ENCODE measurements around the gene ADGRE2.
"Not testable (repeated sequence)": the region's sequence is repeated elsewhere in the genome, so short reads cannot be mapped to it uniquely, and the experiment has no call there.

ADGRE2 gene

DNA sequence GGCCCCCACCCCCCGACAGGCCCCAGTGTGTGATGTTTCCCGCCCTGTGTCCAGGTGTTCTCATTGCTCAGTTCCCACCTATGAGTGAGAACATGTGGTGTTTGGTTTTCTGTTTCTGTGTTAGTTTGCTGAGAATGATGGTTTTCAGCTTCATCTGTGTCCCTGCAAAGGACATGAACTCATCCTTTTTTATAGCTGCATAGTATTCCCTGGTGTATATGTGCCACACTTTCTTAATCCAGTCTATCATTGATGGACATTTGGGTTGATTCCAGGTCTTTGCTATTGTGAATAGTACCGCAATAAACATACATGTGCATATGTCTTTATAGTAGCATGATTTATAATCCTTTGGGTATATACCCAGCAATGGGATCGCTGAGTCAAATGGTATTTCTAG, 715 bp downstream of the ADGRE2 start:
- DNase-seq: not testable (repeated sequence)

DNA sequence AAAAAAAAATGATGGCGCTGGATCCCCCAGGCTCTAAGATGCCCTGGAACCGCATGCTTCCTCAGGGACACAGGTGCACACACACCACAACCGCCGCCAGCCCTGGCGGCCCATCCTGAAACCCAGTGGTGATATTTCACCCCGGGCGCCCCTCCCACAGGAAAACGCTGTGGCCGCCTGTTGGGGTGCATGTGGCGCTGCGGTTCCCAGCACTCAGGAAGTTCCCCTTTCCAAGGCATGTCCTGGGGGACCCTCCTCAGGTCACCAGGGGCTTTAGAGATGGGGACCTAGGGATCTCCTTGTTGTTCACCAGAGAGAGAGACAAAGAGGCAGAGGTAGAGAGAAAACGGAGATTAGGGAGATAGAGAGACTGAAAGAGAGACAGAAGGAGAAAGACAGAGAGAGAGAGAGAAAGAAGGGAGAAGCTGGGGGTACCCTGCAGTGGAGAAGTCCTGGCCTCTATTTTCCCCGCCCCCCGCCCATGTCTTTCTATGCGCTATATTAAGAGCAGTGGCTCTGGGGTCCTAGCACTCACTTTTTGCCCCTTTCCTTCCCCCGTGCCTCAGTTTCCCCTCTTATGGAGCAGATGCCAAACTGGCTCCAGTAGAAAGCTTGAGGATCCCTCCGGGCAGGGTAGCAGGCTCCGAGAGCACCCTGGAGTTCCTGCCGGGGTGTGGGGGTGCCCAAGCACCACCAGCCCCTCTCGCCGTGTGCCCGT, 2.3 kb downstream of the ADGRE2 start:
- no peak for DNase-seq

DNA sequence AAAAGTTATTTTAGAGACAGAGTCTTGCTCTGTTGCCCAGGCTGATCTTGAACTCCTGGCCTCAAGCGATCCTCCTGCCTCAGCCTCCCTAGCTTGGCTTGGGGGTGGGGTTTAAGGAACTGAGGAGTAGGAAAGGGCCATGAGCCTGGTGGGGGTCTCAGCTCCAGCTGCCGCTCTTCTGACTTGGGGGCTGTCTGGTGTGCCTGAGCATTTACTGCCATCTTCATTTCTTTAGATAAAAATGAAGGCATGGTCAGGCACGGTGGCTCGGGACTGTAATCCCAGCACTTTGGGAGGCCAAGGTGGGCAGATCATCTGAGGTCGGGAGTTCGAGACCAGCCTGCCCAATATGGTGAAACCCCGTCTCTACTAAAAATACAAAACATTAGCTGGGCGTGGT, 3.0 kb downstream of the ADGRE2 start:
- not testable (repeated sequence) for DNase-seq

DNA sequence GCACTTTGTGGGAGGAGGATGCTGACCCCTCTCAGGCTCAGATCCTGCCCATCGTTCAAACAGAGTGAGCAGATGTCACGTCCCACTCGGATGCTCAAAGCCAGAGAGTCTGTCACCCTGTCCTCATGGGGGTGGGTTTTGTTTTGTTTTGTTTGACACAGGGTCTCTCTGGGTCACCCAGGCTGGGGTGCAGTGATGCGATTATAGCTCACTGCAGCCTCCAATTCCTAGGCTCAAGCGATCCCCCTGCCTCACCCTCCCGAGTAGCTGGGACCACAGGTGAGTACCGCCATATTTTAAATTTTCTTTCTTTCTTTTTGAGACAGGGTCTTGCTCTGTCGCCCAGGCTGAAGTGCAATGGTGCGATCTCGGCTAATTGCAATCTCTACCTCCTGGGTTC, 4.0 kb downstream of the ADGRE2 start:
- DNase-seq: no peak

DNA sequence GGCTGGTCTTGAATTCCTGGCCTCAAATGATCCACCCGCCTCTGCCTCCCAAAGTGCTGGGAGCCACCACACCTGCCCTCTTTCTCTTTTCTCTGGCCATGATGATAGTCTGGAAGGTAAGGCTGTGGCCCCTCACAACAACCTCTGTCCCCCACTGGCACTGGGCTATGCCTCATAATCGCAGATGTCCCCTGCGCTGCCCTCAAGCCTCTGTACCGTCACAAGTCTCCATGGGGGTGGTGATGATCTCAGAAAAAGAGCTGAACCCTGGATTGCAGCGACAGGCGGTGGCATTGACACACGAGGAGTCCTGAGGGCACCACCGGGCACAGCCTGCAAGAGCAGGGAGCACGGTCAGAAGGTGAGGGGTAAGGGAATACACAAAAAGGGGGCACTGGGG, 4.6 kb downstream of the ADGRE2 start:
- DNase-seq: not testable (repeated sequence)

DNA sequence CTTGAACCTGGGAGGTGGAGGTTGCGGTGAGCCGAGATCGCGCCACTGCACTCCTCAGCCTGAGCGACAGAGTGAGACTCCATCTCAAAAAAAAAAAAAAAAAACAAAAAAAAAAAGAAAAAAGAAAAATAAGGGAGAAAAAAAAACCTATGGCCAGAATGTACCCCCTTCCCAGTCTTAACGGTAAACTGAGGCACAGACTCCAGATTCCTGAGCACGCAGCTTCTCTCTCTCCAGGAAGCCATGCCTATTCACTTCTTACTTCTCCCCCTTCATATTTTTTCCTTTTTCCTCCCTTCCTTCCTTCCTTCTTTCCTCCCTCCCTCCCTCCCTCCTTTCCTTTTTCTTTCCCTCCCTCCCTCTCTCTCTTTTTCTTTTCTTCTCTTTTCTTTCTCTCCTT, 5.4 kb downstream of the ADGRE2 start:
- DNase-seq: no peak

GRCh38 chr19:14772467-14772866, 5.9 kb downstream of the ADGRE2 start:
- DNase-seq: no peak

DNA sequence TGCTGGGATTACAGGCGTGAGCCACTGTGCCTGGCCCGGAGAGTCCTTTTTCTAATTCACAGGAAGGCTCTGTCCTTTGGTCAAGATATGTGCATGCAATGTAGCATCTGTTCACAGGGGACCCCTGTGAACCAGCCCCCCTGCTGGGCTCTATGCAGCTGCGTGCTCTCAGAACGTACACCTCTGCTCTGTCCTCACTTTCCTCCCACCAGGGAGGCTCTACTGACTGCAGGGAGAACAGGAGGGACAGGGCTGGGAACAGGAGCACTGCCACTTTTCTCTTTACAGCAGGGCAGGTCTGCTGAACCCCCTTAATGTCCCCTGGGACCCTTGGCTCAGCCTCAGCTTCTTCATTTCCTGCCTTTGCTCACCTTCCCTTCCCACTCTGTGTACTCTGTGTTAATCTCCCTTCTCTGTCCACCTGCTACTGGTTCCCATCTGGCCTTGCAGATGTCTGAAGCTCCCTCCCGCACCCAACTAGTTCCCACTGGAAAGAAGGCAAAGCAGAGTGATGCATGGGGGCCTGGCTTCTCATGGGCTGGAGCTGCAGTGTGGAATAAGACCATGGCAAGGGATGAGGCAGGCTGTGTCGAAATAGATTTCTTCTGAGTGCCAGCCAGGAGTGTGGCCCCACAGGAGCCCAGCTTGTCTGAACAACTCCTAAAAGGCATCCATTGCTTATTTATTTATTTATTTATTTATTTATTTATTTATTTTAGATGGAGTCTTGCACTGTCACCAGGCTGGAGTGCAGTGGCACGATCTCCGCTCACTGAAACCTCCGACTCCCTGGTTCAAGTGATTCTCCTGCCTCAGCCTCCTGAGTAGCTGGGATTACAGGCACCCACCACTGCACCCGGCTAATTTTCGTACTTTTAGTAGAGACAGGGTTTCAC, 7.2 kb downstream of the ADGRE2 start:
- no peak for DNase-seq

DNA sequence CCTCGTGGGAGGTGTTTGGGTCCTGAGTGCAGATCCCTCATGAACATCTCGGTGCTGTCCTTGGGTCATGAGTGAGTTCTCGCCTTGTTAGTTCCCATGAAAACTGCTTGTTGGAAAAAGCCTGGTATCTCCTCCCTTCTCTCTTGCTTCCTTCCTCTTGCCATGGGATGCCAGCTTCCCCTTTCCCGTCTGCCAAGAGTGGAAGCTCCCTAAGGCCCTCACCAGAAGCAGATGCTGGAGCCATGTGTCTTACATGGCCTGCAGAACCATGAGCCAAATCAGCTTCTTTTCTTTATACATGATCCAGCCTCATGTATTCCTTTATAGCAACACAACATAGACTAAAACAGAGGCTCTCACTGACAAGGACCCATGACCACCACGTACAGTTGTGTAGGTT, 8.2 kb downstream of the ADGRE2 start:
- DNase-seq: no peak

DNA sequence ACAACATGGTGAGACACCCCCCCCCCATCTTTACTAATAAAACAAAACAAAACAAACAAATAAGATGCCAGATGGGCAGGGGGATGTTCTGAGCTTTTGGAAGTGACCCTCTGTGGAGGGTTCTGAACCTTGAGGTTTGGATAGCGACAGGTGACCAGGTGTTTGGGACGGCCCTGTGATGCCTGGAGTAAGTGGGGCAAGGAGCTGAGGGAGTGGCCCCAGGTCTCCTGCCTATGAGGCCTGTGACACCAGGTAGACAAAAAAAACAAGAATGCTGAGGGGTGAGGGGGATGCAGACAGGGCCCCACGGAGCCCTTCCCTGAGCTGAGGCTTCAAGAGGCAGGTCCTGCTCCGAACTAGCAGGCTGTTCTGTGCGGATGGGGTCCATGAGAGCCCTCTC, 9.2 kb downstream of the ADGRE2 start:
- no peak for DNase-seq

- DNase-seq: no peak
Observed at GRCh38 chr19:14768001-14768400, 10.4 kb downstream of the ADGRE2 start.

DNA sequence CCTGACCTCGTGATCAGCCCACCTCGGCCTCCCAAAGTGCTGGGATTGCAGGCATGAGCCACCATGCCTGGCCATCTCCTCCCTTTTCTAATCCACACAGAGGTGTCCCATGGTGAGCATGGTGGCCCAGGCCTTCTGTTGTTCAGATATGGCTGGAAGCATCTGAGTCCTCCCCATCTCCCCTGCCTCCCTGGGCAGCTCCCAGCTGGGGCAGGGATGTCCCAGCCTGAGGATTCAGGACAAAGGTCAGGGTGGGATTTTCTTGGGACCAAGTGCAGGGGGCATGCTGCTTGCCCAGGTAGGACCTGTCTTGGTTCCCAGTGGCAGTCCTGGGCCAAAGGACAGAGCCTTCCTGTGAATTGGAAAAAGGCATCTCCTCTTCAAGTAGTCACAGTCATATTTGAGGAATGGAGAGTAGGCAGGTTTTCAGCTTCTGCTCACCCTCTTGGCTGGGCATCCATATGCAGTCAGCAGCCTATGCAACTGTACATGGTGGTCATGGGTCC, 10.8 kb downstream of the ADGRE2 start:
- no peak for DNase-seq

DNA sequence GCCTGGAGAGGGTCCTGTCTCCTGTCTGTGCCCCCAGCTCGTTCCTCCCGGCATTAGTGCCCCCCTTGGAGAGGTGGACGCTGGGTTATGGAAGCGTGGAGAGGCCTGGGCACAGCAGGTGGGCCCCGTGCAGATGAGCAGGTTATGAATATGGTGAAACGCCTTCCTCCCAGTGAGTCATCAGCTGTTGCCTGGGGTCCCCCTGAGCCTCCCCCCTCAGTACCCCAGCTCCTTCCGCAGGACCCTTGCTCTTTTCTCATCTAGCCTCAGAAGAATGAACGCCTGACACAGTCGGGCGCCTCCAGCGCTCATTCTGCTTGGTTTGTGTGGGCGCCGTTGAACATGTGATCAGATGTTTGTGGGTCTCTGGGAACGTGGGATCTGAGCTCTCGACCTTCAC, 12.5 kb downstream of the ADGRE2 start:
- DNase-seq: not testable (repeated sequence)

DNA sequence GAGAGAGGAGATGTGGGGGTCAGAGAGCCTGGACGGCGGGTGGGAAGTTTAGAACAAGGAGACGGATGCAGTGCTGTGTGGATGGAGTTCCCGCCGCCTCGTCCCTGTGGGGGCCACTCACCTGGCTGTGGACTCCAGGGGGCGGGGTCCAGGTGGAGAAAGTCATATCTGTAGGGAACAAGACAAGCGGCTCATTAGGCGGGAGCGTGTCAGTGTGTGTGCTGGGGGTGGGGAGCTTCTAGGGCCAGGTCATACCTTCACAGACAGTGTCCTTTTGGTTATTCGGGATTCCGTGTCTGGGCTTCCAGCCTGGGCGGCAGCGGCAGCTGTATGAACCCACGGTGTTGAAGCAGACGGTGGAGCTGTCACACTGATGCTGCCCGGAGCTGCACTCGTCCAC, 13.0 kb downstream of the ADGRE2 start:
- DNase-seq: not testable (repeated sequence)

DNA sequence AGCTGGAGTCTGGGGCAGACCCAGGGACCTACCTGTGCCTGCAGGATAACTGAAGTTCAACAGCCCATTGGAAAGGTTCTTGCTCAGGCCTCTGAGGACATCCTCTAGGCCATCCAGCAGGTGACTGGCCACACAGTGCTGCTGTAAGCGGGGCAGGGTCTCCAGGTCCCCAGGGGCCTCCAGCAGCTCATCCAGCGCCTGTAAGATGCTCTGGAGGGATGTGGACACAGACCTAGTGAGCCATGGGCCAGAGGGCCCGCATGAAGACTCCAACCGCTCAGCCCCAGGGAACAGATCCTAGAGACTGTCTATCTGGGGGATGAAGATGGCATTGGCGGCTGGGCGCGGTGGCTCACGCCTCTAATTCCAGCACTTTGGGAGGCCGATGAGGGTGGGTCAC, 14.0 kb downstream of the ADGRE2 start:
- DNase-seq: no peak

DNA sequence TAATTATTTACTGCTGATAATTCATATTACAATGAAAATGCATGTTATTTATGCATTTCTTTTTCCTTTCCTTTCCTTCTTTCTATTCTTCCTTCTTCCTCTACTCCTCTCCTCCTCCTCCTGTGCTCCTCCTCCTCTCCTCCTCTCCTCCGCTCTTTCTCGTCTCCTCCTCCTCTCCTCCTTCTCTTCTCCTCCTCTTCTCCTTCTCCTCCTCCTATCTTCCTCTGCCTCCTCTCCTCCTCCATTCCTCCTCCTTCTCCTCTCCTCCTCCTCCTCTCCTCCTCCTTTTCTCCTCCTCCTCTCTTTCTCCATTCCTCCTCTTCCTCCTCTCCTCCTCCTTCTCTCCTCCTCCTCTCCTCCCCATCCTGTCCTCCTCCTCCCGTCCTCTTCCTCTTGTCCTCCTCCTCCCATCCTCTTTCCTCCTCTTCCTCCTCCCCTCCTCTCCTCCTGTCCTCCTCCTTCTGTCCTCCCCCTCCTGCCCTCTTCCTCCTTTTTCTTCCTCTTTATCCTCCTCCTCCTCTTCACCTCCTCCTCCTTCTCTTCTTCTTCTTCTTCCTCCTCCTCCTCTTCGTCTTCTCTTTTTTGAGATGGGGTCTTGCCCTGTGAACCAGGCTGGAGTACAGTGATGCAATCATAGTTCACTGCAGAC, 14.7 kb downstream of the ADGRE2 start:
- DNase-seq: no peak

GRCh38 chr19:14762111-14762510, 16.2 kb downstream of the ADGRE2 start:
- DNase-seq: no peak

- no peak for DNase-seq
Observed at GRCh38 chr19:14761607-14762006, 16.8 kb downstream of the ADGRE2 start.

DNA sequence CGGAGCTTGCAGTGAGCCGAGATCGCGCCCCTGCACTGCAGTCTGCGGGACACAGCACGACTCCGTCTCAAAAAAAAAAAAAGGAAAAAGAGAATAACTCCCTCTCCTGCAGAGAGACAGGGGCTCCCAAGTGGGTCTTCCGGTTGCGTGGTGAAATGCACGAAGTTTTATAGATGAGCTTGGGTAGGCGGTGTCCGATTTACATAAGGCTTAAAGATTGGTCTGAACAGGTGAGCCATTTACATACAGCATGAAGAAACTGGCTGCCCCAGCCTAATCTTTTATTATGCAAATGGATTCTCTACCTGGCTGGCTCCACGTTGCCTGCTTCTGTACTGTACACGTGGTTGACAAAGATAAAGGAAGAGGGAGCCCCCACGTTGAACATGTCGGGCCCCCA, 19.5 kb downstream of the ADGRE2 start:
- no peak for DNase-seq

DNA sequence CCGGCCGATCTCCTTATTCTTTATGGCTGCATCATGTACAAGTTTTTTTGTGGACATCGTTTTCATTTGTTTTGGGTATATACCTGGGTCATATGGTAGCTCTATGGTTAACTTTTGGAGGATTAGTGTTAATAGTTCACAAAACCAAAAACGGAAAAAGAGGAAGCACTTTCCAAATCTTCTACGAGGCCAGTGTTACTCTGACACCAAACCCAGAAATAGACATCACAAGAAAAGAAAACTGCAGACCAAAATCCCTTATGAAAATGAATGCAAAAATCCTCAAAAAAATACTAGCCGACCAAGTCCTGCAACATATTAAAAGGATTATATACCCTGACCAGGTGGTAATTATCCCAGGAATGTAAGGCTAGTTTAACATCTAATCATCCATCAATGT, 29.8 kb downstream of the ADGRE2 start:
- DNase-seq: no peak

GRCh38 chr19:14746886-14747285, 31.5 kb downstream of the ADGRE2 start:
- DNase-seq: no peak

GRCh38 chr19:14735915-14736314, 42.4 kb downstream of the ADGRE2 start:
- DNase-seq: no peak

DNA sequence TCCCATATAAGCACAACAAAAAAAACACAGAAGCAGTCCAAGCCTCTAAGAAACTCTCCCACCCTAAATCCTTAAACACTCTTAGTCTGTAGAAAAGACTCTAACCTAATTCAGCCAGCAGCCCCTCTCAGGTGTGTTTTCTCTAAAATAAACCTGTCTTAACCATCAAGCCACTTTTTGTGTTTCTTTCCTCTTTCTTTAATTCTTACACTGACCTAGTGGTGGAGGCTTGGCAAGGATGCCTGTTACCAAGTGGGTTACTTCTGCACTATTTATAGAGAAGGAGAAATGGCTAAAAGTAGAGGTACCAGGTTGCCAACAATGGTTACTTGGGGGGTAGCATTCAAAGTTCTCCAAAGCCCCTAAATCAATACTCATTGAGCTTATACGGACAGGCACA, 44.8 kb downstream of the ADGRE2 start:
- no peak for DNase-seq

DNA sequence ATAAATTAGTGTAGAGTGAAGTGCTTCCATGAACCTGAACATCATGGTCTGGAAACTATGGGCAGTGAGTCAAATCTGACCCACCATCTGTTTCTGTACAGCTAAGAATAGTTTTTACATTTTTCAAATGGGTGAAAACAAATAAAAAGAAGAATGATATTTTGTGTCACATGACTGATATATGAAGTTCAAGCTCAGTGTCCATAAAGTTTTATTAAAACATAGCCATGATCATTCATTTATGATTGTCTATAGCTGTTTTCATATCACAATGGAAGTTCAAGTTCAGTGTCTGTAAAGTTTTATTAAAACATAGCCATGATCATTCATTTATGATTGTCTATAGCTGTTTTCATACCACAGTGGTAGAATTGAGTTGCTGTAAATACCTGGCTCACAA, 45.9 kb downstream of the ADGRE2 start:
- DNase-seq: no peak
